Prostate gland (tissue), 2 donors: ENCODE results near the gene DSE.

Experiments
- POLR2AphosphoS5 ChIP-seq: sonication (generic); formaldehyde crosslinking; IDR thresholded peaks from one replicate; pipeline ENCODE4 v1.6.1; 2017; ENCODE audit warnings: antibody characterized with exemption
- TF ChIP-seq, protein P1 (sequence below), 4 experiments: fragments of 200-600 bp in 2 of 4; fragments of 450-650 bp in 2 of 4; sonication (generic) in 2 of 4; IDR thresholded peaks; 1 replicate in 3 of 4; 2 replicates in 1 of 4; pipeline ENCODE4 v1.5.1; 2016 to 2019; ENCODE audit warnings: antibody characterized with exemption in 4 of 4, mild to moderate bottlenecking in 2 of 4, moderate library complexity in 2 of 4

DNA sequence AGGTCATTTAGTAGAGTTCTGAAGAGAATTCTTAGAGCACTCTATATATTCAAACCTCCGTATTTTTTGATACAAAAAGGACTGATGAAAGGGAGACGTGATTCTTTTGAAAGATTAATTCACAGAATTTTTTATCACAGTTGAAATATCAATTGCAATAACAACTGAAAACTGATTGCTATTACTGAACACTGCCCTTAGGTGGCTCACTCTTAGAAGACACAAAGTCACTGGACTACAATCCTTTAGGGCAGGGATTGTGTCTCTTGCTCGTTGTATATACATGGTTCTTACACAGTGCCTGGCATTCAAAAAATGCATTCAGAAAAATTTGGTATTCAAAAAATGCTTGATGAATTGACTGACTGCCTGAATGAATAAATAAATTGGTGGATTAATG lies 73.3 kb downstream of the DSE start:
- TF ChIP-seq, protein P1, sequence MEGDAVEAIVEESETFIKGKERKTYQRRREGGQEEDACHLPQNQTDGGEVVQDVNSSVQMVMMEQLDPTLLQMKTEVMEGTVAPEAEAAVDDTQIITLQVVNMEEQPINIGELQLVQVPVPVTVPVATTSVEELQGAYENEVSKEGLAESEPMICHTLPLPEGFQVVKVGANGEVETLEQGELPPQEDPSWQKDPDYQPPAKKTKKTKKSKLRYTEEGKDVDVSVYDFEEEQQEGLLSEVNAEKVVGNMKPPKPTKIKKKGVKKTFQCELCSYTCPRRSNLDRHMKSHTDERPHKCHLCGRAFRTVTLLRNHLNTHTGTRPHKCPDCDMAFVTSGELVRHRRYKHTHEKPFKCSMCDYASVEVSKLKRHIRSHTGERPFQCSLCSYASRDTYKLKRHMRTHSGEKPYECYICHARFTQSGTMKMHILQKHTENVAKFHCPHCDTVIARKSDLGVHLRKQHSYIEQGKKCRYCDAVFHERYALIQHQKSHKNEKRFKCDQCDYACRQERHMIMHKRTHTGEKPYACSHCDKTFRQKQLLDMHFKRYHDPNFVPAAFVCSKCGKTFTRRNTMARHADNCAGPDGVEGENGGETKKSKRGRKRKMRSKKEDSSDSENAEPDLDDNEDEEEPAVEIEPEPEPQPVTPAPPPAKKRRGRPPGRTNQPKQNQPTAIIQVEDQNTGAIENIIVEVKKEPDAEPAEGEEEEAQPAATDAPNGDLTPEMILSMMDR (IDR thresholded peaks at IDR 0.05) = peak in 2 of 4 experiments; percentile 34 to 39
- TF ChIP-seq POLR2AphosphoS5 = no peak
